Measurements from ENCODE around the gene TTN. TPM values are rescaled to one million over a fixed set of nuclear protein-coding genes. Genes with fewer than 3 reads are reported as not detected.

Gene TTN
- total and polyA plus RNA-seq, 2 of the 8 experiments (the other 6 are each of a cell fraction or from before 2014, with no cell fraction given), result 0.30 to 9.7 TPM

DNA sequence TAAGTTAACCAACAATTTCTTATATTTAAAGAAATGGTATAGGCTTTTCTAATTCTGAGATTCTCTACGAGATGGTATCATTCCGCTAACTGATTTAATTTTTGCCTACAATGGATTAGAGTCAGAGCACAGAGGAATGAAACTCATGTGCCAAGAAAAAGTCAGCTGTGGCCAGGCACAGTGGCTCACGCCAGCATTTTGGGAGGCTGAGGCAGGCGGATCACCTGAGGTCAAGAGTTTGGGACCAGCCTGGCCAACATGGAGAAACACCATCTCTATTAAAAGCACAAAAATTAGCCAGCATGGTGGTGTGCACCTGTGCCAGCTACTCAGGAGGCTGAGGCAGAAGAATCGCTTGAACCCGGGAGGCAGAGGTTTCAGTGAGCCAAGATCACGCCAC, 17.0 kb upstream of the TTN start:
- Histone ChIP-seq H3K79me1 (ENCODE audit: low read depth, low read length) (no peaks in the 10 kb centered on the region), H2BK12ac (ENCODE audit: low read depth, low read length) (no peak overlapping the region), H2BK5ac (ENCODE audit: low read depth, low read length) (no peak overlapping the region), H2BK20ac (ENCODE audit: low read length) (no peak overlapping the region), H3K4me3 (ENCODE audit: extremely low read depth in 1 of 4, insufficient read depth in 2 of 4, low read depth in 3 of 4, low read length in 4 of 4) (no peak overlapping the region), H3K9ac (replicated peaks in 1 of 4; ENCODE audit: extremely low read depth in 1 of 4, low read depth in 3 of 4, low read length in 3 of 4) (no peak overlapping the region), H2BK15ac (ENCODE audit: low read length) (no peak overlapping the region), H2AFZ (ENCODE audit: low read length) (no peak overlapping the region), H4K91ac (replicated peaks; ENCODE audit: insufficient read length, low read length) (no peak overlapping the region), H3K27me3 (replicated peaks in 1 of 4; ENCODE audit: control insufficient read depth in 3 of 4, extremely low read depth in 1 of 4, insufficient read depth in 3 of 4, low read length in 3 of 4) (no peaks in the 10 kb centered on the region), H4K20me1 (replicated peaks in 1 of 2; ENCODE audit: control insufficient read depth in 1 of 2, insufficient read depth in 2 of 2, low read length in 2 of 2) (no peaks in the 10 kb centered on the region), H3K23me2 (ENCODE audit: low read depth, low read length) (no peaks in the 10 kb centered on the region), H3K4ac (replicated peaks; ENCODE audit: insufficient read length, low read depth, low read length) (no peak overlapping the region), H3K4me2 (ENCODE audit: insufficient read depth in 1 of 2, low read depth in 2 of 2, low read length in 2 of 2) (no peak overlapping the region), H3K36me3 (ENCODE audit: control insufficient read depth in 2 of 4, insufficient read depth in 4 of 4, low read length in 3 of 4) (no peaks in the 10 kb centered on the region), H4K5ac (ENCODE audit: insufficient read length, low read depth, low read length) (no peak overlapping the region), H3K14ac (ENCODE audit: insufficient read length) (no peak overlapping the region), H3K9me3 (ENCODE audit: insufficient read depth in 2 of 2, low read depth in 1 of 2, low read length in 1 of 2) (no peaks in the 10 kb centered on the region), H3K27ac (ENCODE audit: low read depth, low read length) (no peak overlapping the region), H4K8ac (ENCODE audit: extremely low read depth, insufficient read depth, low read length) (no peak overlapping the region), H3K56ac (replicated peaks; ENCODE audit: insufficient read length, low read depth, low read length) (no peak overlapping the region), H3K4me1 (replicated peaks in 1 of 4; ENCODE audit: control insufficient read depth in 3 of 4, insufficient read depth in 4 of 4, low read length in 3 of 4) (peaks cover 0 to 3% (median 0%) of the 10 kb centered on the region in 4 experiments; a peak in 1 of 7 replicates), H2AK5ac (ENCODE audit: low read depth, low read length) (no peak overlapping the region), H3K23ac (ENCODE audit: insufficient read length) (no peak overlapping the region), H3K18ac (ENCODE audit: extremely low read depth, low read length) (no peak overlapping the region), H2BK120ac (replicated peaks; ENCODE audit: low read depth, low read length) (no peak overlapping the region), H3K79me2 (ENCODE audit: control insufficient read depth in 1 of 2, insufficient read depth in 2 of 2, low read length in 2 of 2) (no peaks in the 10 kb centered on the region)
- FAIRE-seq (no peak), DNase-seq (ENCODE audit: low read depth in 1 of 2, low spot score in 2 of 2) (no peak)
- ChIA-PET CTCF (ENCODE audit: partially characterized antibody) (interaction anchor here (0.7 to 3.4 kb wide), 2 partner anchors 19 to 44 kb away, joined by 3 to 17 read pairs; no protein-coding TSS in a partner anchor), POLR2A (ENCODE audit: partially characterized antibody) (no interaction called here)
- WGBS, 2 experiments (ENCODE audit: extremely low coverage in 1 of 2, insufficient coverage in 1 of 2, insufficient read length in 1 of 2, insufficient replicate concordance in 2 of 2, low coverage in 1 of 2, low lambda C conversion rate in 2 of 2, missing lambda C conversion rate in 1 of 2), result 93% methylated on average over 7 of the region's 7 CpGs; no CpG with 5 or more reads in 1 of the 2 experiments
- TF ChIP-seq SUZ12 (IDR thresholded peaks at IDR 0.05; ENCODE audit: low read length) (no peak), RBBP5 (IDR thresholded peaks at IDR 0.05; ENCODE audit: borderline replicate concordance, low read depth, low read length) (no peak), USF2 (IDR thresholded peaks at IDR 0.05; ENCODE audit: low read length) (no peak), POU5F1 (IDR thresholded peaks at IDR 0.05; ENCODE audit: low read depth, low read length) (no peak), SP4 (IDR thresholded peaks at IDR 0.05; ENCODE audit: low read length) (no peak), CHD2 (IDR thresholded peaks at IDR 0.05; ENCODE audit: low read length) (no peak), BACH1 (IDR thresholded peaks at IDR 0.05; ENCODE audit: low read length) (no peak), SIRT6 (IDR thresholded peaks at IDR 0.05; ENCODE audit: low read length) (no peak), KDM1A (IDR thresholded peaks at IDR 0.05; ENCODE audit: borderline replicate concordance, low read length) (no peak), SAP30 (IDR thresholded peaks at IDR 0.05; ENCODE audit: insufficient read depth, insufficient replicate concordance, low read length) (no peak)

Data from H1 (cell line).